OCI-LY1 (cell line): ENCODE data around the gene CADM4.

Source experiments
- EZH2 ChIP-seq: fragments of 200-600 bp; sonication (generic), shearing (Covaris generic); IDR thresholded peaks from 2 replicates; pipeline ENCODE4 v1.8.0; 2017; ENCODE audit warnings: borderline replicate concordance, mixed run types, mild to moderate bottlenecking, antibody characterized with exemption, low read length, moderate library complexity, mixed read lengths
- TF ChIP-seq, protein P1 (sequence below): fragments of 200-600 bp; sonication (generic), shearing (Covaris generic); IDR thresholded peaks from 2 replicates; pipeline ENCODE4 v1.5.1; 2017; ENCODE audit warnings: mild to moderate bottlenecking, antibody characterized with exemption, low read length, moderate library complexity, mixed read lengths

DNA sequence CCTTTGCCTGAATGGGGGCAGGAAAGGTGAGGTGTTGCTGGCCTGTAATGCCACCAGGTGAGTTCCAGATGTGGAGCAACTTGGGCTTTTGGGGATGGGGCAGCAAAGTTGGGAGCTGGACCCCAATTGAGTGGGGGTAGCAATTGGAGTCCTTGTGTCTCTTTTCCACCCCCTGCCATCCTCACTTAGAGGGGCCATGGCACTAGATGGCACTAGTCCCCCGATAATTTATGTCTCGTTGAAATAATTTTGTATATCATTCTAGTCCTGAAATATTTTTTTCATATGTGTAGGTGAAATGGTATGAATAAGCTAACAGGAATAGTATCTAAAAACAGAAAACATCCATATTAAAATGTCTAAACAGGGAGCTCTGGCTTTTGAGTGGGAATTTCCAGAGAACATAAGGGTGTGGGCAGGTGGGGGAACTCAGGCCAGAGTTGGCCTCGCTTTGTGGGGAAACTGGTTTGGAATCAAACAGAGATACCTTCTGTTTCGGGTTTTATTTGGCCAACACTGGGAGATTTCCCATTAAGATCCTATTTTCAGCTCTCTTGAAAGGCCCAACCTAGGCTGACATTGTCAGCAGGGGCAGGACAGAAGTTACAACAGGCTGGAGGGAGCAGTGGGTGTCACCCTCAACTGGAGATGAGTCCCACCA, 39.9 kb downstream of the CADM4 start:
- TF ChIP-seq, protein P1, sequence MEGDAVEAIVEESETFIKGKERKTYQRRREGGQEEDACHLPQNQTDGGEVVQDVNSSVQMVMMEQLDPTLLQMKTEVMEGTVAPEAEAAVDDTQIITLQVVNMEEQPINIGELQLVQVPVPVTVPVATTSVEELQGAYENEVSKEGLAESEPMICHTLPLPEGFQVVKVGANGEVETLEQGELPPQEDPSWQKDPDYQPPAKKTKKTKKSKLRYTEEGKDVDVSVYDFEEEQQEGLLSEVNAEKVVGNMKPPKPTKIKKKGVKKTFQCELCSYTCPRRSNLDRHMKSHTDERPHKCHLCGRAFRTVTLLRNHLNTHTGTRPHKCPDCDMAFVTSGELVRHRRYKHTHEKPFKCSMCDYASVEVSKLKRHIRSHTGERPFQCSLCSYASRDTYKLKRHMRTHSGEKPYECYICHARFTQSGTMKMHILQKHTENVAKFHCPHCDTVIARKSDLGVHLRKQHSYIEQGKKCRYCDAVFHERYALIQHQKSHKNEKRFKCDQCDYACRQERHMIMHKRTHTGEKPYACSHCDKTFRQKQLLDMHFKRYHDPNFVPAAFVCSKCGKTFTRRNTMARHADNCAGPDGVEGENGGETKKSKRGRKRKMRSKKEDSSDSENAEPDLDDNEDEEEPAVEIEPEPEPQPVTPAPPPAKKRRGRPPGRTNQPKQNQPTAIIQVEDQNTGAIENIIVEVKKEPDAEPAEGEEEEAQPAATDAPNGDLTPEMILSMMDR, result no peak; the same call in 1 of the 2 replicates
- TF ChIP-seq EZH2, result no peak
